HG03432 (cell line): ENCODE results near the gene EDA.
"Not testable (repeated sequence)": the region's sequence is repeated elsewhere in the genome, so short reads cannot be mapped to it uniquely, and the experiment has no call there.

Source experiments
- ATAC-seq: cut with Tn5 transposase; IDR thresholded peaks from one replicate; pipeline ENCODE4 v1.9.1; 2021; ENCODE audit warnings: mild to moderate bottlenecking, moderate library complexity; ENCODE audit not compliant: unreplicated experiment

The EDA gene

GRCh38 chrX:69948276-69948797 is 332.4 kb downstream of the EDA start:
- ATAC-seq = no peak

GRCh38 chrX:69951753-69952152 is 335.8 kb downstream of the EDA start:
- no peak for ATAC-seq

GRCh38 chrX:69959712-69960111 is 343.8 kb downstream of the EDA start:
- ATAC-seq = no peak

- ATAC-seq = no peak
Observed at GRCh38 chrX:69961365-69962072, 345.6 kb downstream of the EDA start.

GRCh38 chrX:69968950-69969349 is 353.0 kb downstream of the EDA start:
- ATAC-seq = no peak

- no peak for ATAC-seq
Observed at GRCh38 chrX:69969460-69969859, 353.5 kb downstream of the EDA start.

DNA sequence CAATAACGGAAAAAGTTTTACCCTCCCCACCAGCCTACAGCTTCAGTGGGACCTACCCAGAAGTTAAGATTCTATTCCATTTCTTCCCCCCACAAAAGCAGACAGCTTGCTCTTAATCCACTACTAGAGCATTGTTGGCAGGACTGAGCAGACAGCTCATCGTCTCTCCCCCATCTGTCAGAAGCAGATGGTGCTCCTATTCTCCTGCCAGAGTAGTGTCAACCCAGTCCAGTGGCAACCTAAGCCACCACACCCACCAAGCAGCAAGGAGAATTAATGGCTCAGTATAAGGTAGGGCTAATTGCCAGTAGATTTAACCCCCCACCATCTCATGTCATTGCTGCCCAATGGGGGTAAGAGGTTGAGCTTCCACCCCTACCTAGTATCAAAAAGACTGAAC is 371.8 kb downstream of the EDA start:
- no peak for ATAC-seq

DNA sequence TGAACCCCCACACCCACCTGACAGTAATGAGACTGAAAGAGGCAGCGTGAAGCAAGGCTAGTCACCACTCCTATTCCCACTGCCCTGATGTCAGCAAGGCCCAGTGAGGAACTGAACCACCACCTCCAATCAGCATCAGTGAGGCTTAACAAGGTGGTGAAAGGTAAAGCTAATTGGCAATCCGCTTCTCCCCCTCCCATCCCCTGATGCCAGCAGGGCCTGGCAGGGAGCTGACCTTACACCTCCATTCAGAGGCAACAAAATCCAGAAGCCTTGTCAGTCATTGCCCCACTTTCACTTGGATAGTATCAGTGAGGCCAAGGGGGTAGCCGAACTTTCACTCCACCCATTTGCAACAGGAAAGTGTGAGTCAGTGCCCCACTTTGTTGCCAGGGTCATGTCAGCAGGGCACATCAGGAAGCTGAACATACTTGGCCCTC is 373.1 kb downstream of the EDA start:
- no peak for ATAC-seq

- ATAC-seq = no peak
Observed at GRCh38 chrX:69991685-69992084, 375.8 kb downstream of the EDA start.

GRCh38 chrX:69993494-69993893 is 377.6 kb downstream of the EDA start:
- no peak for ATAC-seq

DNA sequence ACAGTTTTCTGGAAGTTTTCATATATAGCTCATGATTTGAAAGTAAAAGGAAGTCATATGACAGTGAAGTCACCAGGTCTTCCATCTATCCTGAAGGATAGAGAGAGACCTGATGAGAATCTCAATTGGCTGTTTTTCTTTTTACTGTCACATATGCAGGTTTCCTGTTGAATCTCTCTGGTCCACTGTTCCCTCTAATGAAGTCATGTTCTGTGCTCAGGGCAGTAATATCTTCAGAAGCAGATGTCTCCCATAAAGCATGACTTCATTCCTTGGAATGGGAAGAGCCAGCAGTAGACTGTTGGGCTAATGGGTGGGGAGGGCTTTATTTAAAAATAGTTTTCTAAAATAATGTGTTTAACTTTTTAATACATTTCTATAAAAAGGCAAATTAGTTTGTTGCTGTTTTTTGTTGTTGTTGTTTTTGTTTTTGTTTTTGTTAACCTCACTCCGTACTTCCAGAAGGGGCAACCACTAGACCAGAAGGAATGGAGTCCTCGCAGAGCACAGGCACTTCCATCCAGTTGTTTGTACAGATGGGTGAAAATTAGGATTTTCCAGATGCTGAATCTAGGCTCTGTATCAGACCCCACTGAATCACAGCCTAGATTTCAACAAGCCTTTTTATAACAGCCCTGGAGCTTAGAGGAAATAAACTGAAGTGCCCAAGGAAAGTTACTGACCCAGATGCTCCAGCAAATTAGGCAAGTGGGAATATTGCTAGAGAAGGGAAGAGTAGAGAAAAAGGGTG is 379.6 kb downstream of the EDA start:
- ATAC-seq = no peak

DNA sequence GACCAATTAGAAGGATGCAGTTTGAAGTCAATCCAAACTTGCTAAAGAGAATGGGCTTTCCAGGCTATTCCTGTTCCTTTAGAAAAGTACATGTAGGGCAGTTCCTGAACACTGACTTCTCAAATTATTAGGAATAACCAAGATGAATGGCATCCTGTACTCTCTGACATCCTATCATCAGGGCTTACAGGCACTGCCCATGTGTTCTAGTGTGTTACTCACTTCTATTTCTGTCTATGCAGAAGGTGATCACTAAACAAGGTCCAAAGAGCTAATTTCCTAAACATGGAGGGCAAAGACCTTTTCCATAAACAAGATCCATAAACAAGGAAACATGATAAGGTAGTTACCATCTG is 380.2 kb downstream of the EDA start:
- ATAC-seq = no peak

DNA sequence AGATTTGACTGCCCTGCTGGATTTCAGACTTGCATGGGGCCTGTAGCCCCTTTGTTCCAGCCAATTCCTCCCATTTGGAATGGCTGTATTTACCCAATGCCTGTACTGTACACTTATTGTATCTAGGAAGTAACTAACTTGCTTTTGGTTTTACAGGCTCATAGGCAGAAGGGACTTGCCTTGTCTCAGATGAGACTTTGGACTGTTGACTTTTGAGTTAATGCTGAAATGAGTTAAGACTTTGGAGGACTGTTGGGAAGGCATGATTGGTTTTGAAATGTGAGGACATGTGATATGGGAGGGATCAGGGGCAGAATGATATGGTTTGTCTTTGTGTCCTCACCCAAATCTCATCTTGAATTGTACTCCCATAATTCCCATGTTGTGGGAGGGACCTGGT is 382.4 kb downstream of the EDA start:
- not testable (repeated sequence) for ATAC-seq

- no peak for ATAC-seq
Observed at GRCh38 chrX:70001269-70001668, 385.4 kb downstream of the EDA start.

DNA sequence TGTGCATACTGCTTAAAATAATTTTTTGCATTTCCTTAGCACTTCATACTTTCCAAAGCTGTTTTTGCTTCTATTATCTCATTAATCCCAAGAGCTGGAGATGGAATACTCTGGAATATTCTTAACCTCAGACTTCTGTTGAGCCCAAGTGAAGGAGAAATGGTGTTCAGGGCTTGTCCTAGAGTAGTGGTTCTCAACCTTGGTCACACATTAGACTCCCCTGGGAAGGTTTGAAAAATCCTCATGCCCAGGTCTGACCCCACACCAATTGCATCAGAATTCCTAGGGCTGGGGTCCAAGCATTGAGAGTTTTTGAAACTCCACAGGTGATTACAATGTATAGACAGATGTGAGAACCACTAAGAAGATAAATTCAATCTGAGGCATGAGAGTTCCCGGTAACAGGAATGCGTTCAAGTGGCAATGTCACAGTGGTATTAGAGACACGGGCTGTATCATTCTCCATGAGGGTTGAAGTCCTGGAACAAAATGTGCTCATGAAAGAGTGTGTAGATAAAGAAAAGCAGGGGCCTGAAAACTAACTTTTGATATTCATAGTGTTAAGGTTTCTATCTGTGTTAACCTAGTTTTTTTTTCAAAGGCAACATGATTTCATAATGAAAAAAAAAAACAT is 385.9 kb downstream of the EDA start:
- ATAC-seq = no peak

DNA sequence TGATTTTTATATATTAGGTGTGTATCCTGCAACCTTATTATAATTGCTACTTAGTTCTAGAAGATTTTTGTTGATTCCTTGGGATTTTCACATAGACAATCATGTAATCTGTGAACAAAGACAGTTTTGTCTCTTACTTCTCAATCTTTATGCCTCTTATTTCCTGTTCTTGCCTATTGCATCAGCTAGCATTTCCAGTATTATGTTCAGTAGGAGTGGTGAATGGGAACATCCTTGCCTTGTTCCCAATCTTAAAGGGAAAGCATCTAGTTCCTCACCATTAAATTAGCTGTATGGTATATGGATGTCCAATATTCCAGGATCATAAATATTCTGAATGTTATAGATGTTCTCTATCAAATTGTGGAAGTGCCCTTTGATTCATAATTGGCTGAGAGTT is 392.0 kb downstream of the EDA start:
- ATAC-seq = no peak

DNA sequence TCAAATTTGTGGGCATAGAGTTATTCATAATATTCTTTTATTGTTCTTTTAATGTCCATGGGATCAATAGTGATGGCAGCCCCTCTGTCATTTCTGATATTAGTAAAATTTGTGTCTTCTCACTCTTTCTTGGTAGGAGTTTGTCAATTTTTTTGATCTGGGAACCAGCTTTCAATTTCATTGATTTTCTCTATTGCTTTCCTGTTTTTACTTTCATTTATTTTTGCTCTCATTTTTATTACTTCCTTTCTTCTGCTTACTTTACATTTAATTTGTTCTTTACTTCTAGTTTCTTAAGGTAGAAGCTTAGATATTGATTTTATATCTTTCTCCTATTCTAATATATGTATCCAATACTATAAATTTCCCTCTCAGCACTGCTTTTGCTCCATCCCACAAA is 393.1 kb downstream of the EDA start:
- ATAC-seq = no peak

GRCh38 chrX:70009970-70010369 is 394.1 kb downstream of the EDA start:
- ATAC-seq = no peak

DNA sequence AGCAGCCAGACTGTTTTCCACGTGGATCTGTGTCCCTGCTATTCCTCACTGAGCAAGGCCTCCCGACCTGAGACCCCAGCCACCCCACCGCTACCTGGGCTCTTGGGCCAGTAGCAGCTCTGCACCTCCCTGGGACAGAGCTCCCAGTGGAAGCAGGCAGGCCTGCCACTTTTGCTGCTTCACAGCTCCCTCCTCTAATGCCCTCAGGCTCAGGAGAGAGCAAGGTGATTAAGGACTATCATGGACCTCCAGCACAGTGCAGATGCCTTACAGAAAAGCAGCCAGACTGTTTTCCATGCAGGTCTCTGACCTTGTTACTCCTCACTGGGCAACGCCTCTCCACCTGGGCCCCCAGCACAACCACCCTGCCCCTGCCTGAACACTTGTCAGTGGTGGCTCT is 396.8 kb downstream of the EDA start:
- no peak for ATAC-seq

DNA sequence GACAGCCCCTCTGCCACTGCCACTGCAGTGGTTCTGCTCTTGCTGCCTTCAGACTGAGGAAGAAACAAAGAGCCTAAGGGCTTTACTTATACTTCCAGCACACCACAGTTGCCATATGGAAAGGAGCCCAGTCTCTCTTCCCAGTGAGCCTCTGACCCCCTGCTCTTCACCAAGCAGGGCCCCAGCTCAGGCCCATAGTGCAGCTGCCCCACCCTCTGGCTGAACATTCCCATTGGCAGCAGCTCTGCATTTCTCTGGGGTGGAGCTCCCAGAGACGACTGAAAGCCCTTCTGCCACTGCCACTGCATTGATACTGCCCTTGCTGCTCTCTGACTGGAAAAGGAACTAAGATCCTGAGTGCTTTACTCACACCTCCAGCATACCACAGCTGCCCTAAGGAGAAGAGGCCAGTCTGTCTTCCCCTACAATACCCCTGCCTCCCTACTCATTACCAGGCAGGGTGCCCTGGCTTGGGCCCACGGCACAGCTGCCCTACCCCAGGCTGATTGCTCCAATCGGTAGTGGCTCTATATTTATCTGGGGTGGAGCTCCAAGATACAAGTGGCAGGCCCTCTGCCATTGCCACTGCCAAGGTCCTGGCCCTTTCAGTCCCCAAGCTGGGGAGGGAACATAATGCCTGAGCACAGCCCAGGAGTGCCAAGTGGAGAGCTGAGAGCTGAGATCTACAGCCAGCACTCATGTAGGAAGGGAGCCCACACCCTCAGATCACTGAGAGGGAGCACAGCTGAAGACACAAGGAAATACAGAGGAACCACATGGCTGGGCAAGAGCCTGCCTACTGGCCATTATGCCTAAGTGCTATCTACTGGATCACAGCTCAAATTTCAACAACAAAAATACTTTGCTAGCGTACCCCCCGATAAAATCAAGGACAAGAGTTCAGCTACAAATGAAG is 397.8 kb downstream of the EDA start:
- no peak for ATAC-seq

DNA sequence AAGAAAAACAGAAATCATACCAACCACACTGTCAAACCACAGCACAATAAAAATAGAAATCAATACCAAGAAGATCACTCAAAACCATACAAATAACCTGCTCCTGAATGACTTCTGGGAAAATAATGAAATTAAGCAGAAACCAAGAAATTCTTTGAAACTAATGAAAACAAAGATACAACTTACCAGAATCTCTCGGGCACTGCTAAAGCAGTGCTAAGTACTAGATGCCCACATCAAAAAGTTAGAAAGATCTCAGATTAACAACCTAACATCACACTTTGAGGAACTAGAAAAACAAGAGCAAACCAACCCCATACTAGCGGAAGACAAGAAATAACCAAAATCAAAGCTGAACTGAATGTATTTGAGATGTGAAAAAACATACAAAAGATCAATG is 400.6 kb downstream of the EDA start:
- ATAC-seq = no peak
